Pancreas (tissue), 10 donors: Measurements from ENCODE around the gene RDH14. TPM values are rescaled to one million over a fixed set of nuclear protein-coding genes. Genes with fewer than 3 reads are reported as not detected.

ENCODE experiments used
- ATAC-seq, 4 donors: fragments of 200-7000 bp; cut with Tn5 transposase; one replicate each; pipeline versions ENCODE4 v1.8.0 to v1.9.1; 2020; ENCODE audit warnings: mild to moderate bottlenecking in 4 of 4, moderate library complexity in 4 of 4
- DNase-seq, 6 donors: peaks; one replicate each; pipeline ENCODE4 v3.0.0-alpha.2; 2020
- FAIRE-seq: peaks from 2 replicates; lab custom pipeline; 2012; peaks lifted over from hg19 to GRCh38; lab: Jason Lieb, UNC
- H3K27ac ChIP-seq, 4 donors: fragments of 200-600 bp; sonication (generic); 1 replicate in 3 of 4; 2 replicates in 1 of 4; pipeline versions ENCODE4 v1.5.0 to v1.8.0; 2020
- H3K27me3 ChIP-seq, 4 donors: fragments of 200-600 bp; one replicate each; pipeline ENCODE4 v1.8.0; 2021
- H3K36me3 ChIP-seq, 3 donors: fragments of 200-600 bp; sonication (generic) in 1 of 3; one replicate each; pipeline versions ENCODE4 v1.5.0 to v1.8.0; 2020 to 2021
- H3K4me1 ChIP-seq, 3 donors: fragments of 200-600 bp; one replicate each; pipeline ENCODE4 v1.8.0; 2021
- H3K4me3 ChIP-seq, 4 donors: fragments of 200-600 bp; sonication (generic) in 2 of 4; one replicate each; pipeline versions ENCODE4 v1.5.0 to v1.8.0; 2020 to 2021
- H3K9me3 ChIP-seq, 4 donors: fragments of 200-600 bp; one replicate each; pipeline ENCODE4 v1.8.0; 2021
- WGBS, 2 donors: extraction: QIAGEN DNeasy Blood & Tissue Kit; methylation state at CpG; one replicate each; pipeline ENCODE4 v1.1.7; 2013; 5-methylcytosine and 5-hydroxymethylcytosine counted together
- intact Hi-C, 3 donors: fragments of 100-400 bp; cut with DNase I; formaldehyde crosslinking; loops; one replicate each; pipeline versions ENCODE4 v1.11.1 to v1.14.2; 2022
- polyA plus RNA-seq, 2 donors: library from polyadenylated mRNA; stranded (reverse); fragments of 200-250 nt; gene quantifications; one replicate each; pipeline ENCODE4 v1.2.3, GENCODE V29; 2013
- total RNA-seq, 6 donors: library from RNA; stranded (reverse); fragmentation: NEBNext Ultra II Directional in 4 of 6; extraction: Animal tissue kit (Norgen Biotek cat#: 25700) in 4 of 6; gene quantifications; one replicate each; pipeline versions ENCODE4 v1.2.1 to v1.2.4, GENCODE V29; 2021 to 2023
- TF ChIP-seq, protein P1 (sequence below), 4 donors: fragments of 200-600 bp; sonication (generic) in 3 of 4; IDR thresholded peaks; one replicate each; pipeline versions ENCODE4 v1.5.0 to v1.8.0; 2021; ENCODE audit warnings: antibody characterized with exemption in 4 of 4
- donor health status: healthy with polysubstance abuse.
- donor health status: DM: no; HTN: no; CAD: no; lungs with moderate emphysema.
- donor health status: DM: no; HTN: no; CAD: no.
- donor health status: control.
- donor health status: control.
- donor health status: Bipolar disorder and iron deficiency.
- donor health status: DM: yes; HTN: yes; CAD: no.
- donor health status: DM: no; HTN: no; CAD: no.
- donor health status: DM: no; HTN: no; CAD: no.
- donor health status: DM: yes; HTN: yes; CAD: no.

Gene RDH14, protein sequence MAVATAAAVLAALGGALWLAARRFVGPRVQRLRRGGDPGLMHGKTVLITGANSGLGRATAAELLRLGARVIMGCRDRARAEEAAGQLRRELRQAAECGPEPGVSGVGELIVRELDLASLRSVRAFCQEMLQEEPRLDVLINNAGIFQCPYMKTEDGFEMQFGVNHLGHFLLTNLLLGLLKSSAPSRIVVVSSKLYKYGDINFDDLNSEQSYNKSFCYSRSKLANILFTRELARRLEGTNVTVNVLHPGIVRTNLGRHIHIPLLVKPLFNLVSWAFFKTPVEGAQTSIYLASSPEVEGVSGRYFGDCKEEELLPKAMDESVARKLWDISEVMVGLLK
- total RNA-seq (10 to 100 TPM in 2 of 6 donors, 1 to 10 TPM in 4; 8.0 to 13.5 (median 8.9) TPM), polyA plus RNA-seq (10 to 100 TPM in 1 of 2 donors, 1 to 10 TPM in 1; 8.2 to 13.6 TPM)

DNA sequence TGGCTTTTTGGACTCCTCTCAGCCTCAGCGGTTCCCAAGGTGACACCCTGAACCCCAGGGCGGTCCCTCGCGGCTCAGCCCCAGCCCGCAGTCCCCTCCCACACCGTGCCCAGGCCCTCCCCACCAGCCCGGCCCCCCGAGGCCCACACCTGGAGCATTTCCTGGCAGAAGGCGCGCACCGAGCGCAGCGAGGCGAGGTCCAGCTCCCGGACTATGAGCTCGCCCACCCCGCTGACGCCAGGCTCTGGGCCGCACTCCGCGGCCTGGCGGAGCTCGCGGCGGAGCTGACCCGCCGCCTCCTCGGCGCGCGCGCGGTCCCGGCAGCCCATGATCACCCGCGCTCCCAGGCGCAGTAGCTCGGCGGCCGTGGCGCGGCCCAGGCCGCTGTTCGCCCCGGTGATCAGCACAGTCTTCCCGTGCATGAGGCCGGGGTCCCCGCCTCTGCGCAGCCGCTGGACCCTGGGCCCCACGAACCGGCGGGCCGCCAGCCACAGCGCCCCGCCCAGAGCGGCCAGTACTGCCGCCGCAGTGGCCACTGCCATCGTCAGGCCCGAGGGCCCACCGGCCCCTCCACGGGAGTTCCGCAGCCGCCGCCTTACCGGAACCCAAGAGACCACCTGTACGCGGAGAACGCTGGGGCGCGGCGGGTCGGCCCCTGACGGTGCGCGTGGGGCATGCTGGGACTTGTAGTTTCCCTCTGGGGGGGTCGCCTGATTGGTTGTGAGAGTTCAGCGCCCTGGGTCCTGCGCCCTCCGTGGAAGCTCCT, at the start of gene RDH14:
Gene RDH14 (minus strand): TSS at position 623 of the 766 bp plus-strand sequence. CDS start 81 bp downstream, at position 542.
- ATAC-seq, result peak; percentile 95 to 98 (median 96)
- intact Hi-C loops, result no loop called here
- Histone ChIP-seq H3K36me3 (peaks cover 0 to 2% (median 0%) of the 10 kb centered on the region in 3 donors), H3K27ac (peak within 1 kb of the TSS; percentile 94 to 99 (median 96)), H3K27me3 (no peaks in the 10 kb centered on the region), H3K4me3 (peak within 1 kb of the TSS; percentile 58 to 95 (median 85)), H3K4me1 (peaks cover 4 to 22% (median 14%) of the 10 kb centered on the region in 3 donors), H3K9me3 (no peaks in the 10 kb centered on the region)
- DNase-seq, result peak; percentile 93 to 96 (median 94)
- peak; percentile 45 for FAIRE-seq
- WGBS, 2 donors, result 1% methylated on average over 74 to 81 of the region's 81 CpGs
- TF ChIP-seq, protein P1, sequence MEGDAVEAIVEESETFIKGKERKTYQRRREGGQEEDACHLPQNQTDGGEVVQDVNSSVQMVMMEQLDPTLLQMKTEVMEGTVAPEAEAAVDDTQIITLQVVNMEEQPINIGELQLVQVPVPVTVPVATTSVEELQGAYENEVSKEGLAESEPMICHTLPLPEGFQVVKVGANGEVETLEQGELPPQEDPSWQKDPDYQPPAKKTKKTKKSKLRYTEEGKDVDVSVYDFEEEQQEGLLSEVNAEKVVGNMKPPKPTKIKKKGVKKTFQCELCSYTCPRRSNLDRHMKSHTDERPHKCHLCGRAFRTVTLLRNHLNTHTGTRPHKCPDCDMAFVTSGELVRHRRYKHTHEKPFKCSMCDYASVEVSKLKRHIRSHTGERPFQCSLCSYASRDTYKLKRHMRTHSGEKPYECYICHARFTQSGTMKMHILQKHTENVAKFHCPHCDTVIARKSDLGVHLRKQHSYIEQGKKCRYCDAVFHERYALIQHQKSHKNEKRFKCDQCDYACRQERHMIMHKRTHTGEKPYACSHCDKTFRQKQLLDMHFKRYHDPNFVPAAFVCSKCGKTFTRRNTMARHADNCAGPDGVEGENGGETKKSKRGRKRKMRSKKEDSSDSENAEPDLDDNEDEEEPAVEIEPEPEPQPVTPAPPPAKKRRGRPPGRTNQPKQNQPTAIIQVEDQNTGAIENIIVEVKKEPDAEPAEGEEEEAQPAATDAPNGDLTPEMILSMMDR (IDR thresholded peaks at IDR 0.05), result no peak

DNA sequence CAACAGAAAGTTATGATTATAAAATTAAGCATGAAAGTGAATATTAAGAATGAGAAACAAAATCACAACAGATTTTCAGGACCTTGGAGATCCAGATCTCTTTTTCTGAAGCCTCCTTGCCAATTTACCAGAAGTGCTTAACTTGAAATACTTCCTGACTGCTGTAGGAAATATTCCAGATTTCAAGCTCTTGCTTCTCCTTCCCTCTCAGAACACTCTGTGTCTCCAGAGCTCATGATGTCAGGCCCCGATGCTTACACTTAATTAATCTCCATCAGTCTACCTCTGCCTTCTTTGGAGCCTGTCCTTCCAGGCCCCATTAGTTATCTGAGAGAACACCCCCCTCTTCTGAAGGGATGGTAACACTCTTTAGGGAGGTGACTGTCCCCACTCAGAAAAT, 49.6 kb upstream of the RDH14 start:
- ATAC-seq, result no peak
- no peaks in the 10 kb centered on the region for H3K4me1 ChIP-seq
- WGBS, 2 donors, result 79 to 100% methylated on average over 1 of the region's 1 CpG
- DNase-seq, result no peak
- H3K36me3 ChIP-seq, result no peaks in the 10 kb centered on the region
- TF ChIP-seq, protein P1 (IDR thresholded peaks at IDR 0.05), result no peak
- H3K9me3 ChIP-seq, result no peaks in the 10 kb centered on the region
- no peak overlapping the region for H3K27ac ChIP-seq
- no peak for FAIRE-seq
- no peaks in the 10 kb centered on the region for H3K27me3 ChIP-seq
- intact Hi-C loops, result no loop called here
- H3K4me3 ChIP-seq, result no peak overlapping the region

DNA sequence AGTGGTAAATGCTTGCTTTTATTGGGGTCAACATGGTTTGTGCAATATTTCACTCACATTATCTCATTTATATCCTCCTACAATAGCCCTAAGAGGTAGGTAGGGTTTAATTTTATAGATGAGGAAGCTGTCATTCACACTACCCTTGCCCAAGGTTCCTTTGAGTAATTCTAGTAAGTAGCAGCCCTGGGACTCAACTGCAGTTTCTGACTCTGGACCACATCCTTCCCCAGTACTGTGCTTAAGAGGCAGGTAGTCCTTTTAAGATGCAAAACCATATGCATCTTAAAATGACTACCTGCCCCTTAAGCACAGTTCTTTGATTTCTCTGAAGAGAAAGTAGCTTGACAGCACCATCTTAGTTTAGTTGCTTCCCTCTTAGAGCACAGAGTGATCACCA, 44.7 kb upstream of the RDH14 start:
- TF ChIP-seq, protein P1 (IDR thresholded peaks at IDR 0.05), result no peak
- H3K27ac ChIP-seq, result no peak overlapping the region
- intact Hi-C loops, result no loop called here
- DNase-seq (no peak), ATAC-seq (no peak), FAIRE-seq (no peak)
- no peaks in the 10 kb centered on the region for H3K9me3 ChIP-seq
- no peak overlapping the region for H3K4me3 ChIP-seq
- peaks cover 0 to 11% (median 0%) of the 10 kb centered on the region in 3 donors for H3K4me1 ChIP-seq
- H3K27me3 ChIP-seq, result no peaks in the 10 kb centered on the region
- no peaks in the 10 kb centered on the region for H3K36me3 ChIP-seq

DNA sequence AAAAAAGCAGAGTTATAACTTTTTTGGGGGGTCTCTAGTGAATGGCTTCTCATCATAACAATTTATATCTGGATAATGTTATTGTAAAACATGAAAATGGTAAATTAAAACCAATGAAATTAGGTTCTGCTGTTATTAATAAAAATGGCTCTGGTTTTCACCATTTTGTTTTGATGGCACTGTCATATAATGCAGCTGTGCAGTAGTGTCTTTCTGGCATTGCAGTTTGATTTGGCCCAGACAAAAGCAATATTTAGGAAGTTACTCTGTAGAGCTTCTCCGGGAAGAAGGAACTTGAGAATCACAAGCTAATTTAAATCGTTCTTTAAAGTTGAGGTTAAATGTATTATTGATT, 44.1 kb upstream of the RDH14 start:
- Histone ChIP-seq H3K27ac (no peak overlapping the region), H3K4me3 (no peak overlapping the region), H3K9me3 (no peaks in the 10 kb centered on the region), H3K27me3 (no peaks in the 10 kb centered on the region), H3K36me3 (no peaks in the 10 kb centered on the region), H3K4me1 (peaks cover 0 to 11% (median 0%) of the 10 kb centered on the region in 3 donors)
- TF ChIP-seq, protein P1 (IDR thresholded peaks at IDR 0.05), result no peak
- DNase-seq (no peak), ATAC-seq (no peak), FAIRE-seq (no peak)
- WGBS, 2 donors, result 73 to 80% methylated on average over 2 of the region's 2 CpGs
- intact Hi-C loops, result no loop called here
